GM06990 (cell line): ENCODE data around the gene PPHLN1.

Experiments used
- DNase-seq: peaks from one replicate; pipeline ENCODE4 v3.0.0-alpha.2; 2011; ENCODE audit not compliant: insufficient read length; ENCODE audit errors: extremely low read depth
- H3K27me3 ChIP-seq: replicated peaks from 2 replicates; pipeline ENCODE4 v1.6.0; 2011; ENCODE audit warnings: low read length; ENCODE audit not compliant: control insufficient read depth, insufficient read depth
- H3K36me3 ChIP-seq: 2 replicates; pipeline ENCODE4 v1.5.1; 2011; ENCODE audit warnings: low read length; ENCODE audit not compliant: control insufficient read depth, insufficient read depth
- H3K4me3 ChIP-seq: replicated peaks from 2 replicates; pipeline ENCODE4 v1.5.1; 2011; ENCODE audit warnings: low read depth, mild to moderate bottlenecking, control low read depth, low read length
- TF ChIP-seq, protein P1 (sequence below): IDR thresholded peaks from 2 replicates; pipeline ENCODE4 v1.5.1; 2011; ENCODE audit warnings: low read length, control low read depth, mild to moderate bottlenecking, inconsistent platforms; ENCODE audit not compliant: insufficient read depth, poor library complexity, severe bottlenecking

PPHLN1 gene

GRCh38 chr12:42288544-42288943 is 37.4 kb upstream of the PPHLN1 start:
- no peak overlapping the region for H3K4me3 ChIP-seq
- TF ChIP-seq, protein P1, sequence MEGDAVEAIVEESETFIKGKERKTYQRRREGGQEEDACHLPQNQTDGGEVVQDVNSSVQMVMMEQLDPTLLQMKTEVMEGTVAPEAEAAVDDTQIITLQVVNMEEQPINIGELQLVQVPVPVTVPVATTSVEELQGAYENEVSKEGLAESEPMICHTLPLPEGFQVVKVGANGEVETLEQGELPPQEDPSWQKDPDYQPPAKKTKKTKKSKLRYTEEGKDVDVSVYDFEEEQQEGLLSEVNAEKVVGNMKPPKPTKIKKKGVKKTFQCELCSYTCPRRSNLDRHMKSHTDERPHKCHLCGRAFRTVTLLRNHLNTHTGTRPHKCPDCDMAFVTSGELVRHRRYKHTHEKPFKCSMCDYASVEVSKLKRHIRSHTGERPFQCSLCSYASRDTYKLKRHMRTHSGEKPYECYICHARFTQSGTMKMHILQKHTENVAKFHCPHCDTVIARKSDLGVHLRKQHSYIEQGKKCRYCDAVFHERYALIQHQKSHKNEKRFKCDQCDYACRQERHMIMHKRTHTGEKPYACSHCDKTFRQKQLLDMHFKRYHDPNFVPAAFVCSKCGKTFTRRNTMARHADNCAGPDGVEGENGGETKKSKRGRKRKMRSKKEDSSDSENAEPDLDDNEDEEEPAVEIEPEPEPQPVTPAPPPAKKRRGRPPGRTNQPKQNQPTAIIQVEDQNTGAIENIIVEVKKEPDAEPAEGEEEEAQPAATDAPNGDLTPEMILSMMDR: no peak
- no peaks in the 10 kb centered on the region for H3K27me3 ChIP-seq
- no peak for DNase-seq
- no peaks in the 10 kb centered on the region for H3K36me3 ChIP-seq

GRCh38 chr12:42291680-42292079 is 34.3 kb upstream of the PPHLN1 start:
- no peak for DNase-seq
- H3K27me3 ChIP-seq: no peaks in the 10 kb centered on the region
- H3K36me3 ChIP-seq: no peaks in the 10 kb centered on the region
- TF ChIP-seq, protein P1: no peak
- H3K4me3 ChIP-seq: no peak overlapping the region

DNA sequence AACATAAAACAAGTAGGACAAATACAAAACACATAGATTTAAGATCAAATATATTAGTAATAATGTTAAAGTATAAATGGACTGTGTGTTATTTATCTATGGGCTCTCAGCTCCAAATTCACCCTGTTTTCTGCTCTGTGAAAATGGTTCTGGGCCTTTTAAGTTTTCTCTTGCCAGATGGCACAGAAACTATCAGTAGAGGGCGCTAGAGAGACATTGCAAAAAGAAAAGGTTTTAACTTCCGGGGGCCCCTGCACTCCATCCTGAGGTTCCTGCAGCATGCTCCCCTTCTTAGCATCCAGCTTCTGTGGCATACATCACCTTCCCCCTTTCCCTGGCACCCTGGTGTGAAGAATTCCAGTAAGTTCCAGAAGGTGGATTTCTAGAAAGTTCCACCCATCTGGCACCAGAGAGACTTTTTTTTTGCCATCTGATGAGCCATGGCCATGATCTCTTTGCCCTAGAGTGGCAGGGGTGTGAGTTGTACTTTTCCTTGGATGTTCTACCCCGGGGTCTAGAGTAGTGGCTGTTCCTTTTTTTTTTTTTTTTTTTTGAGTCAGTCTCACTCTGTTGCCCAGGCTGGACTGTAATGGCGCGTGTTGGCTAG is 29.4 kb upstream of the PPHLN1 start:
- H3K27me3 ChIP-seq: no peaks in the 10 kb centered on the region
- H3K36me3 ChIP-seq: no peaks in the 10 kb centered on the region
- DNase-seq: peak; percentile 15
- no peak overlapping the region for H3K4me3 ChIP-seq
- TF ChIP-seq, protein P1: peak; percentile 55

DNA sequence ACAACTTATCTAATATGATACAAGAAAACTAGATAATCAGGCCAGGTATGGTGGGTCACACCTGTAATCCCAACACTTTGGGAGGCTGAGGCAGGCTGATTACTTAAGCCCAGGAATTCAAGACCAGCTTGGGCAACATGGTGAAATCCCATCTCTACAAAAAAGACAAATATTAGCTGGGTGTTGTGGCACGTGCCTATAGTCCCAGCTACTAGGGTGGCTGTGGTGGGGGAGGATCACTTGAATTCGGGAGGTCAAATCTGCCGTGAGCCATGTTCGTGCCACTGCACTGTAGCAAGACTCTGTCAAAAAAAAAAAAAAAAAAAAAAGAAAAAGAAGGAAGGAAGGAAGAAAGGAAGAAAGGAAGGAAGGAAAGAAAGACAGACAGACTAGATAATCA is 27.1 kb upstream of the PPHLN1 start:
- no peak for DNase-seq
- H3K4me3 ChIP-seq: peak overlapping the region; percentile 30
- TF ChIP-seq, protein P1: no peak
- H3K27me3 ChIP-seq: no peaks in the 10 kb centered on the region
- H3K36me3 ChIP-seq: no peaks in the 10 kb centered on the region

GRCh38 chr12:42299392-42300308 is 26.3 kb upstream of the PPHLN1 start:
- Histone ChIP-seq H3K36me3 (no peaks in the 10 kb centered on the region), H3K27me3 (no peaks in the 10 kb centered on the region), H3K4me3 (peak overlapping the region; percentile 58)
- DNase-seq: peak; percentile 65
- TF ChIP-seq, protein P1: no peak
